HG03060 (cell line): Measurements from ENCODE around the gene AFG3L2.

ENCODE experiments used
- ATAC-seq: cut with Tn5 transposase; IDR thresholded peaks from one replicate; pipeline ENCODE4 v1.9.1; 2021; ENCODE audit warnings: low read depth, moderate number of reproducible peaks; ENCODE audit not compliant: unreplicated experiment

The AFG3L2 gene

DNA sequence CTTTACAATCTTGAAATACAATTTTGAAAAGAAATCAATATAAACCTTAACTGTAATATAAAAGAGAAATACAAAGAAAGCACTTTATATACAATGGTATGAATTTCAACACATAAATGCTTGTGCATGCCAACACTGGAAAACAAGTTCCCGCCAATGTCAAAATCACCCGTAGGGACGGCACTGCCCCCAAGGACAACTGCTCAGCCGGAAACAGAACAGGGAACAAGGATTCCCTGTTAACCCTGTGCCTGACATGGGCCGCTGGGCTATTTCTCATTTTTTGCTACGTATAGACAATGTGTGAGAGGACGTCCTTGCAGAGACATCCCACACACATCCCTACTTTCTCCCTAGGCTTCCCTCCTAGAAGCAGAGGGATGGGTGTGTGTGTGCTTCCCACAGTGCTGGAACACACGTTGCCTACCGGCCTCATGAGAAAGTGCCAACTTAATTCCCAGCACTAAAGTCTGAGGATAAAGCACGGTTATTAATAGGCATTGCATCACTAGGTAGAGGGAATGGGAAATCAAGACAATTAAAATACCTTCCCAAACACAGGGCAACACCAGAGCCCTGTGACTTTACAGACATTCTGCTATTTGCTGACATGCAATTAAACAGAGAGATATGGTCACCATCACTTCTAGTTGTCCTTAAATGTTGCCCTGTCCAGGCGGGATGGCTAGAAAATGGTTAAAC is 14.4 kb downstream of the AFG3L2 start:
- no peak for ATAC-seq

DNA sequence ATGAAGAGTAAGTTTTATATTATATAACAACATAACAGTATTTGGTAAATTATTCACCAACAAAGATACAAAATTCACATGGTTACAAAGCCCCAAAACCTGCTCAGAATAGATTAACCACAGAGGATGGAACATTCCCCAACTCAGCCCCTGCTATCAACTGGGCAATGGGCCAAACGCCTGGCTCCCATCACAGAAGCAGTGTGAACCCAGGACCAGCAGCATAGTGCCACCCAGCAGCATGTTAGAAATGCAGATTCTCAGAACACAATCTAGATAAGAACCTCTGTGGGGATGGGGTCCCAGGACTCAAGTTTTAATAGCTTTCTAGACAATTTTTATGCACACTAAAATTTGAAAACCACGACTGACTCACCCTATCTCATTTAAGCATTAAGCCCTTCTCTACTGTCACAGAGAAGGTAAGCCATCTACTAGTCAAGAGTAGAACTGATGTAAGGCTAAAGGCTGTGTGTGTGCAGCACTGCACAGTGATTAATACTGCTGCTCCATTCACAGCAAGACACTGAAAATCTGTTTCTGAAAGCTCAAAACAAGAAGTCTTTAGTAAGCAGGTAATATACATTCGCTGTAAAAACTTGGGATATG is 15.2 kb downstream of the AFG3L2 start:
- no peak for ATAC-seq

DNA sequence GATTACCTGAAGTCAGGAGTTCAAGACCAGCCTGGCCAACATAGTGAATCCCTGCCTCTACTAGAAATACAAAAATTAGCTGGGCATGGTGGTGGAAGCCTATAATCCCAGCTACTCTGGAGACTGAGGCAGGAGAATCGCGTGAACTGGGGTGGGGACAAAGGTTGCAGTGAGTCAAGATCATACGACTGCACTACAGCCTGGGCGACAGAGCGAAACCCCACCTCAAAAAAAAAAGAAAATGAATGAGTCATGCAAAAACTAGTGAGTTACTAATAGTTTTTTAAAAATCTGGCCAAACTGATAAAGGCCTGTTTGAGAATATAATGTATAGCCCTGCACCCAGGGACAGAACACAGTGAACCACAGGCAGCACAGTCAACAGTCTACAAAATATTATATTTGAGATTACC is 17.5 kb downstream of the AFG3L2 start:
- ATAC-seq, result no peak

DNA sequence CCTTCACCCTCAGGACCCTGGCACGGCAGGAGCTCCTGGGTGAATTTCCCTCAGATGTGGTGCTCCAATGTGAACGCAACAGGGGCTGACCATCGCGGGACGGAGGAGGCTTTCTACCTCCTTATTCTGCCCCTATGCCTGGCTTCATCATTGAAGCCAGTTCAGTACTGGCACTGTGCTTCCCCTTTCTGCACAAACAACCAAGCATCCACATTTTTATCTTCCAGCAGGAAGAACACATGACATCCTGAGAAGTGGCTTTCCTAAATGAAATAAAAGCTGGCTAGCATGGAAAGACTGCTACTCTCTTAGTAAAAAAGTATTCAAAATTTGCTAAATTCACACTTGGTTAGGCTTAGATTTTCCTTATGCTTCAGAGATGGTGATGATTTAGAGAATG is 24.8 kb downstream of the AFG3L2 start:
- no peak for ATAC-seq

DNA sequence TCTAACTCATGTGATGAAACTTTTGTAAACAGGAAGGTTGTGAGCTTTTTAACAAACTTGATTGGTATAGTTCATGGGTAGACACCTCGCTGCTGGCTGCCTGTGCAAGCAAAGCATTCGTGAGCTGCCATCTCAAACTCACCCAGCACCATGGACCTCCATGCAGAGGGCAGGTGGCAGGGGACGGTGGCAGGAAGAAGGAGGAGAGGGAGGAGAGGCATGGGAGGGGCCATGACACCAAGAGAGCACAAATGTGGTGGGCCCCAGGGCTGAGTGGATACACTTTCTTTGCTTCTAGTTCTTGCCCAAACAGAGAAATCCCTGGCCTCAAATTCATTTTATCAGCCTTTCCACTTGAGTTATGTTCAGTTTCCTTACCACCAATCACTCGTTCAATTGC is 29.1 kb downstream of the AFG3L2 start:
- no peak for ATAC-seq

DNA sequence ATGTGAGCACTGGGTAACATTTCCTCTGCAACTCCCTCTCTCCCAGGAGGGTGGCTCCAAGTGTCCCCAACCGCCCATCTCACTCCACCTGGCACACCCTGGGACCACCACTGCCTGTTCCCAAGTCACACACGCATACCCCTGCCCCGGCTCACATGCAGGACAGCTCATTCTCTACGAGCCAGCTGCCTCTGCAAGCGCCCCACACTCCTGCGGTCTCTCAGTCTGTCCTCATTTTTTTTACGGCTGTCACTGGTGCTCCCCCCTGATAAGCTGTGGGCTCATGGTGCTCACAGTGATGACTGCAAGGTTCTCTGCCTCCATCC is 30.8 kb downstream of the AFG3L2 start:
- ATAC-seq, result no peak

DNA sequence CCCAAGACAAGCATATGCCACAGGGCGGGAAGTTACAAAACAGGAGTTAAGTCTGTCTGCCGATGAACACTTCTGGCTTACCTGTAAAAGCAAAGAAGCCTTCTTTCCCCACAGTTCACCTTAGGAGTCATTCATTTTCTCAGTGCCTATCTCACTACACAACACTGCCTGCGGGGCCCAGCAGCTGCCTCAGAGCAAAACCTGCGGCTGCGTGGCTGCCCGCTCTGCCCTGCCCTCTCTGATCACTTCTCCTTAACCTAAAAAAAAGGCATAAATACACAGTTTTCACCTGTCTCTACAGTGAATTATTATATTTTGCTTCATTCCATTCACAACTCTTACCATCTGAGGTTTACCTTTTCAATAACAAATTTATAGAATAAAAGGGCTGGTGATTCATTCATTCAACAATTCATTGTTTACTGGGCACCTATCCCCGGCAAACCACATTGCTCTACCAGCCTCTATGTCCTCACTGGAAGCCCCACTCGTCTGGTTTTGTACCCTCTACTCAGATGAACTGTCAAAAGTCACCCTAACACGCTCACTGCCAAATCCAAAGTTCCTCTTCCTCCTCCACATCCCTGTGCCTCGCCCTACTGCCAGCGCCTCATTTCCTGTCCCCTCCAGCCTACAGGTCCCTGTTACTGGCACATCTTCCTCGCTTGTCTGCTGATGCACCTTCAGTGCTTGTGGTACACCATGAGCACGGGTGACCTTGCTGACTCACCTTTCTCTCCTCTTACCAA is 31.4 kb downstream of the AFG3L2 start:
- ATAC-seq, result no peak

DNA sequence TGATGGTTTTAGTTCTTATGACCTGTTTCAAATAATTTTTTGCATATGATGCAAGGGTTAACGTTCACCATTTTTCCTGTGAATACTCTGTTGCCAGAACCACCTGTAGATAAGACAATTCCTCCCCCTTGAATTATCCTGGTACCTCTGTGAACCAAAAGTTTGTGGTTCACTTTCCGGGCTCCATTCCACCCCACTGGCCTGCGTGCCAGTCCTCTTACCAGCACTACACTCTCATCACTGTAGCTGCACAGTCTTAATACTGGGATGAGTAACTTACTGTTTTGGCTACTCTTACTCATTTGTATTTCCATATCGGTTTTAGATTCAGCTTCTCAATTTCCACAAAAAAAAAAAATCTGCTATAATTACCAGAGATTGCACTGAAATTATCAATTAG is 34.4 kb downstream of the AFG3L2 start:
- ATAC-seq, result no peak

DNA sequence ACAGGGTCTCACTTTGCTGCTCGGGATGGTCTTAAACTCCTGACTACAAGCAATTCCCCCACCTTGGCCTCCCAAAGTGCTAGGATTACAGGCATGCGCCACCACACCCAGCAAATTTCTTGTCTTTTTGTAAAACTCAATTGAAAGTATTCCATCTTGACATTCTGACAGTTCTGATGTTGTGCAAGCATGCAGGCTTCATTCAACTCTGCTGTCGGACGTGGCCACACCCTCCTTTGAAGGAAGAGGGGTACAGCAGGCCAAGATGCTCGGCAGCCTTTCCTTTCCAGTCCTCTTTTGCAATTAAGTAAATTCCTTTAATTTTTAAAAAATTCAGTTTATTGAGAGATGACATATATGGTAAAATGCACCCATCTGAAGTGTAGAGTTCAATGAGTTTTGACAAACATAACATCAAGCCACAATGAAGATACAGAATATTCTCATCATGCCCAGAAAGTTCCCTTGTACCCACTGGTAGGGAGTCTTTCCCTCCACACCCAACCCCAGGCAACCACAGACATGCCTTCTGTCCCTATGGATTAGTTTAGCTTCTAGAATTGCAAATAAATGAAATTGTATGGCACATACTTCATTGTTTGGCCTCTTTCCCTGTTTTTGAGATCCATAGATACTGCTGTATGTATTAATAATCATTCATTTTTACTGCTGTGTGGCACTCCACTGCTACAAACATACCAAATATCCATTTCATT is 35.9 kb downstream of the AFG3L2 start:
- no peak for ATAC-seq

DNA sequence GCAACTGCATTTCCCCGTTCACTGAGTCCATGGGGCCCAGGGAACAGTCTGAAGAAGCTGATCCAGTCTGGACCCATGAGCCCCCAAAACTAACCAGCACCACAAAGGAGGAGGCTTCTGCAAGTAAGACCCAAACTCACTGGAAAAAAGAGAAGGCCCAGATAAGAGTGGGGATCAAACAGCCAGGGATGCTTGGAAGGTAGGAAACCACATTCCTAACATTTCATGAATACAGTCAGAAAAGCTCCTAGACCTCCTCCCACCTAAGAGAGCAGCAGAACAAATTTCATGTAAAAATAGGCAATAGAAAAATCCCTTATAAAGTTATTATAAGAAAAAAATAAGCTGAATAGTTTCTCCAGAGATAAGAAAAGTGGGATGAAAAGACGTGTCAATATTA is 38.6 kb downstream of the AFG3L2 start:
- no peak for ATAC-seq

DNA sequence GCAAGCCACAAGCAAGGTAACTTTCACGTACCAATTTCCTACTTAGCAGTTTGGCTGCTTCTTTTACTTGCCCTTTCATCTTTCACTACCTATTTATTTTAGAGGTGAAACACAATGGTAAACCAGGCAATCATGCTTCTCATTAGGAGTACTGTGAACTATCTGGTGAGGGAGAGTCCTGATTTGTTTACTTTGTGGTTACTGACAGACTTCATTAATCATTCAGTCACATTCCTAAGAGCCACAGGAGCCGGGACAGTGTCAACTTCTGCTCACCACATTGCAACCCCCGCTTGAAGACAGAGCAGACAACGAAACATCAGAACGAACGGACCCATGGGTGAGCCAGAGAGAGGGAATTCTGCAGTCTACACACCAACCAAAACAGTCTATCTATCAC is 40.1 kb downstream of the AFG3L2 start:
- no peak for ATAC-seq

DNA sequence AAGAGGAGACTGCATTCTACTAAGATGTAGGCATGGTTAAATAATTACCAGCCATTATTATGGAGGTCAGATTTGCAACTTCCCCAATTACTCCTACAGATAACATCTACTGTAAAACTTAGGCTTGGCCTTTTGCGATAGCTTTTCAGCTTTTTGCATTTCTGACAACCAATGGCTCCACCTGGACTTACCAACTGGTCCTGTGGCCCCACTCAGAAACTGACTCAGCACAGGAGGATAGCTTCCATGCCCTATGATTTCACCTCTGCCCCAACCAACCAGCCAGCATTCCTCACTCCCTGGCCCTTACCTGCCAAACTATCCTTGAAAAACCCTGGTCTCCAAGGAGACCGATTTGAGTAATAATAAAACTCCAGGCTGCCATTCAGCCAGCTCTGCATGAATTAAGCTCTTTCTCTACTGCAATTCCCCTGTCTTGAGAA is 40.8 kb downstream of the AFG3L2 start:
- no peak for ATAC-seq

DNA sequence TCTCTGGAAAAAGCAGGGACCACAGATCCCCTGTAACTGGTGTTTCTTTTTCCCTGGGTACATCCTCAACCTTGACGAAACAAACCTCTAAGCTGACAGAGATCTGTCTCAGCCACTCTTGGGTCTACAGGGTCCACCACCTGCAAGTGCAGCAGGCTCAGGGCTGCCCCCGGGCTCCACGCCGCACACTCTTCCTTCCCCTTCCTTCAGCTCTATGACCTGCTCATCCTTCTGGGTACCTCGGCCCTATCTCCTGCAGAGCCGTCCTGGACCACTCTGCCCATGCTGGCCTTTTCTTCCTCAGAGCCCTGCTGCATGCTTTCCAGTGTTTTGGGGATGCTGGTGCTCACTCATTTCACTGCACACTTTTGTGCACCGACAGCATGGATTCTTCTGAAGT is 41.5 kb downstream of the AFG3L2 start:
- ATAC-seq, result no peak

DNA sequence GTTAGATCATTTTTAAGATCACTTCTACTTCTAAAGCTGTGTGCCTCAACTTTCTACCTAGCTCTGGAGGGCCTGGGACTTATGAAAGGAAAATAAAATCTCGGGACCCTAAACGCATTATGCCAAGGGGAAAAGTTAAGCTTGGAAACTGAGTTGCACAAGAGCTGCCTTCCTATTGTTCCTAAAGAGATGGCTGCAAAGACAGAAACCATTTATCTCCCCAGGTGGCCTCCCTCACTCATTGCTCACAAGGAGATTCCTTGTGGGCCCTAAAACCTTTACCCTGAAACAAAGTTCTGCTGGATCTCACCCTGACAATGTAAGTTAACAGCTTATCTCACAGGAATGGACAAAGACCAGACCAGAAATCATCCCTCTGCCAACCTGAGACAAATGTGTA is 42.2 kb downstream of the AFG3L2 start:
- no peak for ATAC-seq

DNA sequence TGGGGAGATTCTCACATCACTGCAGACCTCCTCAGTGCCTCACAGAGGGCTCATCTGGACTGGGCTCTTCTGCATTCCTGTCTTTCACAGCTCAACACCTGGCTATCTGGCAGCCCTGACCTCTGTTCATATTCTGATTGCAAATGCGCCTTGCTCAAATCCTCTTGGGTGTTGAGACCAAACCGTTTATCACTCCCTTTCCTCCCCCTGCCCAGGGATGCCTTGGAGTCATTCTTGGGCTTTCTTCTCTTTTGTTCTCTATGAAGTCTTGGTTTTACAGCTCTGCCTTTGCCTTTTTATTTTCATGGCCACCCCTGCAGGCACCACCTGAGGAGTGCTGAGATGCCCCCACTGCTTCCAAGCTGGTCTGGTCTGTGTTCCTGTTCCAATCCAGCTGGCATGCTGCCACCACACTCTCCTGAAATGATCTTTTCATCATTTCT is 42.6 kb downstream of the AFG3L2 start:
- no peak for ATAC-seq

DNA sequence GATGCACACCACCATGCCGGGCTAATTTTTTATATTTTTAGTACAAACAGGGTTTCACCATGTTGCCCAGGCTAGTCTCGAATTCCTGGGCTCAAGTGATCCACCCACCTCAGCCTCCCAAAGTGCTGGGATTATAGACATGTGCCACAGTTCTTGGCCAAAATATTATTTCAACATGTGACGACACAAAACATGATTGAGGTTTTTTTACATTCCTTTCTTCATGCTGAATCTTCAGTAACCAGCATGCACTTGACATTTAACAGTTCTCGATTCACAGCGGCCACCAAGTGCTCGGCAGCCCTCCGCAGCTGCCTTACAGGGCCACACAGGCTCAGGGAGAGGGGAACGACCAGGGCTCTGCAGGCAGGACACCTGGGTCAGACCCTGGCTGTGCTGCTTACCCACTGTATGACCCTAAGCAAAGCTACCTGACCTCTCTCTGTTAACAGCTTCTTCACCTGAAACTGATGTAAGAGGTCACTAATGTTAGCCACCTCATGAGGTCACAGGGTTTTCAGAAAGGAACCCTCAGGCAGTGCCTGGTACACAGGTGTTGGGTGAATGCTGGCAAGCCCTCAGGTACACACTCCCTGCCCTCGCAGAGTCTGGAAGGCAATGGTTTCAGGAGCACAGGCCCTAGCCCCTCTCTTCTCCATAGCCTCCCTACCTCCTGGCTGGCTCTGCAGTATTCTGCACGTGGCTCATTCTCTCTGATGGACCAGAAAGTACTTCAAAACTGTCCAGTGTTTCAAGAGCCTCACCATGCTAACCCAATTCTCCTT is 43.3 kb downstream of the AFG3L2 start:
- no peak for ATAC-seq

DNA sequence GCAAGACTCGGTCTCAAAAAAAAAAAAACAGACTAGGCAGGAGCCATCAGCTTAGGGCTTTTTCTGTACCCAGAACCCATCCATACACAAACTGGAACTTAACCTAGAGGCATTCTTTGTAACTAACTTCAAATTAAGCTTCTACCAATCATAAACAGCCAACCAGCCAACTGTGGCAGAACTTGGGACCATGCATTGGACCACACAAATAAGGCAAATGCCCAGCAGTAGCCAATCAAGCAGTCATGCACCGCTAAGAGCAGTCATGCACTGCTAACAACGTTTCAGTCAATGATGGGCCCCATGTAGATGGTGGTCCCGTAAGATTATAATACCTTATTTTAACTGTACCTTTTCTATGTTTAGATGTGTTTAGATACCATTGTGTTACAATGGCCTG is 46.3 kb downstream of the AFG3L2 start:
- ATAC-seq, result no peak

DNA sequence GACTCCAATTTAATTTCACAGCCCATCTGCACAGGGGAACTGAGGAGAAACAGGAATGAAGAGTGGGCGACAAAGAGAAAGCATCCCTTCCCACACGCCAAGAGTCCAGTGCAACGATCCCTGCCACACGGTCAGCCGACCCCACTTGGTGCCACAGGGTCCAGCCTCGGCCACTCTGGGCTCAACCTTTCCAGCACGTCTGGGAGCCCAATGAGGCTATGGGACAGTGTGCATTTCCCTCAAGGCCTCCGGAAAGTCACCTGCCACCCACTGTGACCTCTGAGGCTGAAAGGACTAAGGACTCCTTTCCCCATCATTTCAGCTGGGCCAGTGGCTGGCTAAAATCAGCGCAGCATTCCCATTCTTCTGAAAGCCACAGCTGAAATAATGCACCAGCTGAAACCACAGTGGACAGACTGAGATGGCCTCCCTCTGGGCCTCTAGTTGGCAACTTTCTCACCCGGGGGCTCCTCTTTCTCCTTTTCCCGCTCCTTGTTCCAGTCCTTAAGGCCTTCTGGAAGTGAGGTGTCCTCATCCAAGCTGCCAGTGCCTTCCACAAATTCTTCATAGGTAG is 47.8 kb downstream of the AFG3L2 start:
- ATAC-seq, result no peak

DNA sequence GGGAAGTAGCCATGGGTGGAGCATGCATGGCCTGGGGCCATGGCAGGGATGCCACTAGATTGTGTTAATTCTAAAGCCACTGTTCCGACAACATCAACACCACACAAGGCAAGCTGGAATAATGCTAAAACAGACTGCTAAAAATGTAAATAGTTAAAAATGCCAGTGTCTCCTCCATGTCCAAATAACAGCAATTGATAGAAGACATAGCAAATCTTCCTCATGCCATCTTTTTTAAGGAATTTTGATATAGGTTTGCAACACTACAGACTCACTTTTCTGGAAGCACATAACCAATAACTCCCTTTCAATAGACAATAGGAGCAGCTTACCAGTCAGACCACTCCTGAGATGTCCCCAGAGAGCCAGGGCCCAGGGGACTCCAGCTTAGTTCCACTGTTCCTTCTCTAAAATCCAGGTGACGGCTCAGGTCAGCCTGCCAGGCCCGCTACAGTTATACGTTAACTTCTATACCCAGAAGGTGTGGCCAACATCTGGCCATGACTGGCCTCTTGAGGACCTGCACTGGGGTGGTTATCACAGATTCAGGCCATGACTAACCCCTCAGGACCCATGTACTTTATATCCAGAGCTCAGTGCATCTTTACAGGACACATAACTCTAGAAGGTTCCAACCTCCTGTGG is 48.7 kb downstream of the AFG3L2 start:
- ATAC-seq, result no peak
